Fibroblast of upper back skin (primary cell): ENCODE results near the gene BCL2L2.
"Not testable (repeated sequence)": the region's sequence is repeated elsewhere in the genome, so short reads cannot be mapped to it uniquely, and the experiment has no call there.

Experiments used
- DNase-seq: peaks from one replicate; pipeline ENCODE4 v3.0.0-alpha.2; 2013

Gene BCL2L2

GRCh38 chr14:23306412-23307145 is at the start of gene BCL2L2:
TSS of gene BCL2L2 (plus strand) at chr14:23306833. CDS start at chr14:23307768, 935 bp downstream.
- DNase-seq: peak; percentile 88

- no peak for DNase-seq
Observed at GRCh38 chr14:23258256-23258655, 48.4 kb upstream of the BCL2L2 start.

- DNase-seq: no peak
Observed at GRCh38 chr14:23259426-23259825, 47.2 kb upstream of the BCL2L2 start.

- not testable (repeated sequence) for DNase-seq
Observed at GRCh38 chr14:23260849-23261248, 45.8 kb upstream of the BCL2L2 start.

- DNase-seq: no peak
Observed at GRCh38 chr14:23269193-23269592, 37.4 kb upstream of the BCL2L2 start.

- DNase-seq: no peak
Observed at GRCh38 chr14:23275412-23275811, 31.2 kb upstream of the BCL2L2 start.

GRCh38 chr14:23277189-23277588 is 29.4 kb upstream of the BCL2L2 start:
- no peak for DNase-seq

- not testable (repeated sequence) for DNase-seq
Observed at GRCh38 chr14:23277928-23278327, 28.7 kb upstream of the BCL2L2 start.

- no peak for DNase-seq
Observed at GRCh38 chr14:23281247-23281646, 25.4 kb upstream of the BCL2L2 start.

- DNase-seq: no peak
Observed at GRCh38 chr14:23284654-23285529, 21.7 kb upstream of the BCL2L2 start.

GRCh38 chr14:23285530-23286019 is 21.1 kb upstream of the BCL2L2 start:
- no peak for DNase-seq

GRCh38 chr14:23286020-23286901 is 20.4 kb upstream of the BCL2L2 start, which contains the start of gene HOMEZ:
TSS of gene HOMEZ (minus strand) at chr14:23286132. CDS start at chr14:23285952, 180 bp downstream.
- DNase-seq: peak; percentile 99

GRCh38 chr14:23286902-23287479 is 19.6 kb upstream of the BCL2L2 start:
- DNase-seq: no peak

- DNase-seq: peak; percentile 60
Observed at GRCh38 chr14:23294734-23295561, 11.7 kb upstream of the BCL2L2 start.

GRCh38 chr14:23296012-23296777 is 10.4 kb upstream of the BCL2L2 start:
- DNase-seq: no peak

- no peak for DNase-seq
Observed at GRCh38 chr14:23297096-23297495, 9.5 kb upstream of the BCL2L2 start.

- no peak for DNase-seq
Observed at GRCh38 chr14:23297611-23298277, 8.9 kb upstream of the BCL2L2 start.

GRCh38 chr14:23299211-23299957 is 7.2 kb upstream of the BCL2L2 start:
- DNase-seq: peak; percentile 49
